Stimulated activated CD8-positive, alpha-beta memory T cell treated with anti-CD3 and anti-CD28 coated beads, Interleukin-4, amount 100 ng/mL, for 24 hours (primary cell): ENCODE results near the gene CASP5.
"Not testable (repeated sequence)": the region's sequence is repeated elsewhere in the genome, so short reads cannot be mapped to it uniquely, and the experiment has no call there.

Experiments used
- DNase-seq: peaks from one replicate; pipeline ENCODE4 v3.0.0-alpha.2; 2020; ENCODE audit warnings: low read depth

CASP5 gene

DNA sequence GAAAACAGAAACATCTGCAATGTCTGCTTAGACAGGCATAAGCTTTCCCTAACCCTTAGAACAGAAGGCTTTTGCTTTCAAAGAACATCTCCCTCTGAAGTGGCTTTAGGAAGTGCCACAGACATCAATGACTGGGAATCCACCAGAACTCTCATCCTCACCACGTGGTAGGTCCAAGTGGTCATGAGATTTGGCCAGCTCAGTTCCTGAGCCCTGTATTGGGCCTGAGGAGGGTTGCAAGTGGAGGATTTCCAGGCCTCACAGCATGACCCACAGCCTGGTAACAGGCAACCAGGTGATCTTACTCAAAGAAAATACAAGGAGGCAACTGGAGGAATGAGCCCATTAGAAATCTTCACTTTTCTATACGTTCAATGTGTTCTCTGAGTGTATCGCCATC, 10.4 kb upstream of the CASP5 start:
- no peak for DNase-seq

- no peak for DNase-seq
Observed at GRCh38 chr11:105032495-105032894, 9.5 kb upstream of the CASP5 start.

DNA sequence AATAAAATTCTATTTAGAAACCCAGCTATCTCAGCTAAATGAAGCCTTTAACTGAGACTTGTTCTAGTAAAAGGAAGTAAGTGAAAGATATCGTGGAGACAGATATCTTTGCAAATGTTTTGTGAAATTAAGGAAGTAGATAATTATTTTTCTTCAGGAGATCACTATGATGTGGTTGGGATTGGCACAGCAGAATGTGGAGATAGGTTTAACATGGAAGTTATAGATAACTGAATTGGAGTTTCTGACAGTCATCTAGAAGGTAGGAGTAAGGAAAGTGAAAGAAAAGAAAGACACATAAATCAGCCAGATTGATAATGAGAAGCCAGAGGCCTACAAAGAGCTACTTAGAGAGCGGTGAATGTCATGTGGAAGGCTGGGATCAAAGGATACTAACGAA, 4.7 kb upstream of the CASP5 start:
- no peak for DNase-seq

DNA sequence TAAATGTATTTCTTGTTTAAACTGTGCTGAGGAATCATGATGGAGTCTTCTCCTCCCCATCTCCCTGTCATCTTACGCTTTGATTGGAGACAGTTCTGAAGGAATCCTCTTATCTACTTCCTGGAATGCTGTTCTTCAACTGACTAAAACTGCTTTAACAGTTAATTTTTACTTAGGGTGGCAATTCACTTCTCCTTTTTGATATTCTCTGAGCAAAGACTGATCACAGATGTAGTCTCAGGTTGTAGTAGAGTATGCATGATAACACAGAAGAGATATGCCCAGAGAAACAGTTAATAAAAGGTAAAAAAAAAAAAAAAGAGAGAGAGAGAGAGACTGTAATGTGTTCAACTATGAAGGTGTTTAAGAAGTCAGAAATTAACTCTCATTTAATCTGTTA, 1.4 kb upstream of the CASP5 start:
- no peak for DNase-seq

DNA sequence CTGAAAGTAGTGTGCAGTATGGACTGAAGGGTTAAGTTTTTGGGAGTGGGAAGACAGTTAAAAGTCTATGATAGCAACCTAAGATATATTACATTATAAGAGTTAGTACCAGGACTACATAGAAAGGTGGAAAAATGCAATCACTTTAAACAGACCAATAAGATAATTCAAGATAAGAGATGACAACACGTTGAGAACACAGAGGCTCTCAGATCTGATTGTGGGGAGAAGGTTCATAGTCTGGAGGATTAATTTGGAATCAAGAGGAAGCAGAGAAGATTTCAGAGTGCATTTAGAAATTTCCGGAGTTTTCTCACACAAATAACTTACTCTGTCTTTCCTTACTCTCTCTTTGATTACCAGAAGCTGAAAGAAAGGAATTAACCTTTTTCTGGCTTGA, 441 bp downstream of the CASP5 start:
- DNase-seq: no peak

GRCh38 chr11:105007463-105007862, 15.5 kb downstream of the CASP5 start:
- no peak for DNase-seq

- no peak for DNase-seq
Observed at GRCh38 chr11:105005451-105005845, 17.5 kb downstream of the CASP5 start.

GRCh38 chr11:105004021-105004420, 18.9 kb downstream of the CASP5 start:
- no peak for DNase-seq

DNA sequence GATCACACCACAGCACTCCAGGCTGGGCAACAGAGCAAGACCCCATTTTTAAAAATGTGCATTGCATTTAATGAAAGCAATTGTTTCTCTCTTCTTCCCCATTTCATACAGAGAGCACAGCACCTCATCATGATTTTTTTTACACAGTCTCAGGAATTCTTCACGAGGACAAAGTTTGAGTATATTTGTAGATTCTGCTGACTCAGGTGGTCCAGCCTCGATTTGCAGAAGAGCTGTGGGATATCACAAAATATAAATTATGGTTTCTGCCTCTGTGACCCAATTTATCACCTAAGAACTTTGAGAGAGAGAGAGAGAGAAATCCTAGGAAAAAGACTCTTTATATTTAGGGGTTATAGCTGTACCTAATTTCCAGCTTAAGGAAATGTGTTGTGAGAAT, 19.8 kb downstream of the CASP5 start:
- no peak for DNase-seq

DNA sequence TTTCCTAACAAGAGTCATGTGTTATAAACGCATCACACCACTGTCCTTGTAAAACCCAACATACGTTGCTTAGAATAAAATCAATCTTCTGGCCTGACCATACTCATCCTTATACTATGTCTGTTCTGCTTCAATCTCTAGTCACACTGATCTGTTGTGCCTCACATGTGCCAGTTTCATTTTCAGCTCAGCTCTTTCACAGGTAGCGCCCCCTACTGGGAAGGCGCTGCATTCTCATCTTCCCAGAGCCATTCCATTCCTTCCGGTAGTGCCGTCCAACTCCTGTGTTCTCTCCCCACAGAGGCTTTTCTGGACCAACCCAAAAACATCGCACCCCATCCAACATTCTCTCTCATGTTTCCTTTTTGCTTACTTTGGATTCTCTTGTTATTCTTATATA, 22.2 kb downstream of the CASP5 start:
- DNase-seq: peak; percentile 37

GRCh38 chr11:105000167-105000566, 22.8 kb downstream of the CASP5 start:
- DNase-seq: no peak

DNA sequence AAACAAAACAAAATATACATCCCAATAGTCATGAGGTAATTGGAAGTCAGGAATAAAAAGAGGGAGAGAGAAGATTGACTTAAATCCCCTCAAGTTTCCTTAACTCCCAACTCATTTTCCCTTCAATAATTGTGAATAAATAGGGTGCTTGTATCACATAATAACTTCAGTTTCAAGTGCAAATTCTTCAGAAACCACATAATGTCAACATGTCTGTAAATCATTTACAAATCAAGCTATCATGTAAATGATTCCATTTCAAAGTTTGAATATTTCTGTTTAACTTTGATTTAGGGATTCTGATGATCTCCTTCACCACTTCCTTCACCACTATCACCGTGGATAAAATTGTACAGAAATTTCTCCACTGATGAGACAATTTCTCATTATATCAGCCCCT, 23.2 kb downstream of the CASP5 start:
- DNase-seq: no peak

DNA sequence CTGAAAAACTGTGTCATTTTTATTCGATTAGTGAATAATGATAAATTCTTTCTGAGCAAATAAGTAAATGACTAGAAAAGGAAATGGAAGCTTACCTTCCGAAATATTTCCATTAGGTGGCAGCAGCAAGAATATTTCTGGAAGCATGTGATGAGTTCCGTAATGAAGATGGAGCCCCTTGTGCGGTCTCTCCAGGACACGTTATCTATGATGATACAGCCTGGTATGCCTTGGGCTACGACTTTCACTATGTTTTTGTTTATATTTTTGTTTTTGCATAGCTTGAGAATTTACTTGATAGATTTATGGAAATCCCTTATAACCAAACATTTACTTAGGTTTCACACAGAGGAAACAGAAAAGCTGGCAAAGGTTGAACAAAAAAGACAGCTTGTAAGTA, 25.7 kb downstream of the CASP5 start:
- no peak for DNase-seq

DNA sequence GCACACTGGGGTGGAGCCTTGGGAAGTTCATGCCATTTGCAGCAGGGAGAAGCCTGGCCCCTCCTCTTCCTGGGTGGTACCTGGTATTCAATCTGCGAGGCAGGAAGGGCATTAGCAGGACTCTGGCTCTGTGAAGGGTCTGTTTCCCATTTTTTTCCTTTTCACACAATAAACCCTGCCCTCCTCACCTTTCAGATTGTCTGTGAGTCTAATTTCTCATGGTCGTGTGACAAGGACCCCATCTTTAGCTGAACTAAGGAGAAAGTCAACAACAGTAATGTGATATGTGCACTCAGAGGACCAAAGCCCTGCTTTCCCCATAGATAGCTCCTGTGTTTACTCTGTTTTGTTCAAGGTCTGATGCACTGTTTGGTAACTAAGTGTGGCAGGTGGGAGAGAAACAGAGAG, 28.0 kb downstream of the CASP5 start:
- DNase-seq: no peak

DNA sequence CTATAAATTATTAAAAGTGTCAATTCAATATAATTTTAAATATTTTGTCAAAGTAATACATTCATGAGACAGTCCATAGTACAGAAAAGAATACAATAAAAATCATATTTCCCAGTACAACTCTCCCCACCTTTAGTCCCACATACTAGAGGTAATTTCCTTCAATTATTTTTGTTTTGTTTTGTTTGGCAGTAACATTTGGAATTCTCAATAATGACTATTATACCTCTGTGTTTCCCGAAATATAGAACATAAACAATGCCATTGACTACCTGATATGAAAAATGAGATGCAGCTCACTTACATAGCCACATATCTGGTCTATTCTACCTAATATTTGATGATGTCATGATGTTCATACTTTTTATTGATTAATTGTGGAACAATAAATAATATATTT, 30.2 kb downstream of the CASP5 start:
- no peak for DNase-seq

GRCh38 chr11:104991994-104992393, 31.0 kb downstream of the CASP5 start:
- no peak for DNase-seq

DNA sequence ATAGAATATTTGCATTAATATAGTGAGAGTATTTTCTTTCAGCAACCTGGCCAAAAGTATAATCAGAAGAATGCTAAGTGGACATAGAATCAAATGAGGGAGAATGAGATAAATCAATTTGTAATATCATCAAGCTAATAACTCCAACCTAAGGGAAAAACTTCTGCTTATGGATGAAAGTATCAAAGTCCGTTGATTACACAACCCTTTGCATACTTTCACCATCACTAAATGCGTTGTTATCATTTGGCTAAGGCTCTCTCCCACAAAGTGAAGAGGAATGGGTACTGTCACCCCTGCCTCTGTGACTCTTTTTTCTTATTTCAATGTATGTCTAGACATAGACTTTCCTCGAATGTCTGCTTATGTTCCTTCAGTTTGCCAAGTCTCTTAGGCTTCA, 38.2 kb downstream of the CASP5 start:
- no peak for DNase-seq

DNA sequence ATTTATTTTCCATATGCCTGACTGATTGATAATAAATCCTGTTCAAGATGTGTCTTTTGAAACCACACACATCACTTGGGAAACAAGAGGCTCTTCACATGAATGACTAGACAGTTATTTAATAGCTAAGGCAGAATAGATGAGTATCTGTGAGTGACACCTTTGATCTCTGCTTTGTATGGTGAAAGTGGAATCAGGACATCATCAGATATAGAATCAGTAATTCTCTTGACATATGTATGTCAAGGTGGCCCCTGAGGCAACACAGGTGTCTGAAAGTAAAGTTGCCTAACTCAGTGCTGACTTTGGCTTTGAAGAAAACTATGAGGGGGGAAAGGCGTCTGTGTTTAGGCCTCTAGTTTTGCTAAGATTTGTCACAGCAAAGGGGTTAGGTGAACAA, 43.1 kb downstream of the CASP5 start:
- no peak for DNase-seq

GRCh38 chr11:104973616-104974015, 49.4 kb downstream of the CASP5 start:
- DNase-seq: no peak

DNA sequence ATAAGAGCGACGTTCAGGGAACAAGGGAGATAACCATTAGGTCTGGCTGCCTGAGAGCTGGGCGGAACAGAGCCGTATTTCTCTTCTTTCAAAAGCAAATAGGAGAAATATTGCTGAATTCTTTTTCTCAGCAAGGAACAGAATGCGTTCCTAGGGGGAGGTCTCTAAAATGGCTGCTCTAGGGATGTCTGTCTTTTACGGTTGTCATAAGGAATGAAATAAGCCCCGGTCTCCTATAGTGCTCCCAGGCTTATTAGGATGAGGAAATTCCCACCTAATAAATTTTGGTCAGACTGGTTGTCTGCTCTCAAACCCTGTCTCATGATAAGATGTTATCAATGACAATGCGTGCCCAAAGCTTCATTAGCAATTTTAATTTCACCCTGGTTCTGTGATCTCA, 50.0 kb downstream of the CASP5 start:
- DNase-seq: not testable (repeated sequence)

- no peak for DNase-seq
Observed at GRCh38 chr11:104970756-104971155, 52.2 kb downstream of the CASP5 start.

GRCh38 chr11:104968856-104969776, 53.9 kb downstream of the CASP5 start:
- no peak for DNase-seq

GRCh38 chr11:104968355-104968855, 54.6 kb downstream of the CASP5 start, which contains the start of gene CASP4:
CASP4 (minus strand) TSS chr11:104968574; CDS start chr11:104968525, 49 bp downstream.
- no peak for DNase-seq
